Fibroblast of mammary gland (primary cell): ENCODE results near the gene CLSTN1.
"Not testable (repeated sequence)": the region's sequence is repeated elsewhere in the genome, so short reads cannot be mapped to it uniquely, and the experiment has no call there.

Experiments
- DNase-seq: peaks from one replicate; pipeline ENCODE4 v3.0.0-alpha.2; 2010; ENCODE audit warnings: low read depth
- H3K4me3 ChIP-seq: 2 replicates; pipeline ENCODE4 v1.5.1; 2011; ENCODE audit warnings: low read depth, mild to moderate bottlenecking, low read length, moderate library complexity; ENCODE audit not compliant: control insufficient read depth
- CTCF ChIP-seq: conservative IDR thresholded peaks from 2 replicates; pipeline ENCODE4 v1.5.1; 2011; ENCODE audit warnings: low read depth, low read length, inconsistent platforms; ENCODE audit not compliant: control insufficient read depth, insufficient read depth

The CLSTN1 gene

GRCh38 chr1:9759939-9760338, 63.8 kb downstream of the CLSTN1 start:
- no peak overlapping the region for H3K4me3 ChIP-seq
- no peak for DNase-seq
- TF ChIP-seq CTCF, result no peak

GRCh38 chr1:9758559-9759121, 65.1 kb downstream of the CLSTN1 start:
- H3K4me3 ChIP-seq, result no peak overlapping the region
- no peak for DNase-seq
- no peak for TF ChIP-seq CTCF

GRCh38 chr1:9755441-9755995, 68.2 kb downstream of the CLSTN1 start:
- DNase-seq, result no peak
- no peak for TF ChIP-seq CTCF
- H3K4me3 ChIP-seq, result no peak overlapping the region

GRCh38 chr1:9753121-9753531, 70.6 kb downstream of the CLSTN1 start:
- H3K4me3 ChIP-seq, result no peak overlapping the region
- TF ChIP-seq CTCF, result no peak
- peak; percentile 82 for DNase-seq

GRCh38 chr1:9751971-9752370, 71.8 kb downstream of the CLSTN1 start:
- TF ChIP-seq CTCF, result no peak
- H3K4me3 ChIP-seq, result no peak overlapping the region
- DNase-seq, result no peak

- TF ChIP-seq CTCF, result no peak
- DNase-seq, result no peak
- no peak overlapping the region for H3K4me3 ChIP-seq
Measured at GRCh38 chr1:9749361-9749760, 74.4 kb downstream of the CLSTN1 start.

GRCh38 chr1:9748391-9748790, 75.4 kb downstream of the CLSTN1 start:
- not testable (repeated sequence) for DNase-seq, H3K4me3 ChIP-seq
